ENCODE results near the gene NDUFB11. TPM values are rescaled to one million over a fixed set of nuclear protein-coding genes. Genes with fewer than 3 reads are reported as not detected.

Gene NDUFB11
- total and polyA plus RNA-seq, 2 donors (not counting 1 experiment from before 2014, with no cell fraction given): 56.8 to 59.7 TPM

GRCh38 chrX:47168495-47169073 lies 24.1 kb upstream of the NDUFB11 start:
- ATAC-seq (ENCODE audit: low read depth) (no peak), DNase-seq (no peak)
- Histone ChIP-seq H3K4me1 (ENCODE audit: control insufficient read depth in 2 of 2, insufficient read depth in 2 of 2, low read length in 2 of 2) (no peaks in the 10 kb centered on the region), H3K4me2 (replicated peaks; ENCODE audit: low read depth, low read length, poor library complexity, severe bottlenecking) (no peak overlapping the region), H3K27ac (ENCODE audit: low read length in 2 of 2) (no peak overlapping the region), H3K9ac (ENCODE audit: low read length) (no peak overlapping the region), H3K79me2 (ENCODE audit: control insufficient read depth, insufficient read depth, low read length) (peaks cover 58% of the 10 kb centered on the region), H3K4me3 (ENCODE audit: control extremely low read depth in 1 of 5, extremely low read depth in 1 of 5, insufficient read depth in 1 of 5, low read depth in 2 of 5, low read length in 4 of 5) (no peak overlapping the region), H3K27me3 (replicated peaks in 1 of 4; ENCODE audit: control extremely low read depth in 1 of 4, control insufficient read depth in 3 of 4, insufficient read depth in 4 of 4, low read length in 3 of 4) (no peaks in the 10 kb centered on the region), H2AFZ (ENCODE audit: insufficient read depth, low read depth, low read length, poor library complexity, severe bottlenecking) (no peak overlapping the region), H3K9me3 (ENCODE audit: control extremely low read depth in 1 of 3, control insufficient read depth in 2 of 3, insufficient read depth in 1 of 3, low read length in 2 of 3) (no peaks in the 10 kb centered on the region), H4K20me1 (ENCODE audit: control insufficient read depth, insufficient read depth, low read length, poor library complexity, severe bottlenecking) (peaks cover 22% of the 10 kb centered on the region), H3K36me3 (replicated peaks in 1 of 2; ENCODE audit: control extremely low read depth in 1 of 2, control insufficient read depth in 1 of 2, extremely low read depth in 1 of 2, insufficient read depth in 2 of 2, low read length in 1 of 2) (peaks cover 0 to 26% of the 10 kb centered on the region in 2 experiments)
- 98% methylated on average over 6 of the region's 6 CpGs for WGBS (ENCODE audit: insufficient coverage)
- H3K27ac Mint-ChIP-seq: no peak overlapping the region
- POLR2A ChIA-PET: no interaction called here
- TF ChIP-seq EZH2 (IDR thresholded peaks at IDR 0.05; ENCODE audit: borderline replicate concordance, insufficient read depth, low read depth, low read length, poor library complexity, severe bottlenecking) (no peak), CTCF (IDR thresholded peaks at IDR 0.05) (no peak)
- H3K4me3 Mint-ChIP-seq: no peak overlapping the region
- CTCF ChIA-PET: no interaction called here
- peaks cover 3% of the 10 kb centered on the region for H3K4me1 Mint-ChIP-seq
- H3K27me3 Mint-ChIP-seq: no peaks in the 10 kb centered on the region
- intact Hi-C loops (cut with micrococcal nuclease): no loop called here
- H3K9me3 Mint-ChIP-seq (ENCODE audit: insufficient read depth): no peaks in the 10 kb centered on the region

GRCh38 chrX:47166126-47166525 lies 21.6 kb upstream of the NDUFB11 start:
- peaks cover 3% of the 10 kb centered on the region for H3K4me1 Mint-ChIP-seq
- Histone ChIP-seq H3K4me2 (replicated peaks; ENCODE audit: low read depth, low read length, poor library complexity, severe bottlenecking) (no peak overlapping the region), H3K9ac (ENCODE audit: low read length) (no peak overlapping the region), H3K27me3 (replicated peaks in 1 of 4; ENCODE audit: control extremely low read depth in 1 of 4, control insufficient read depth in 3 of 4, insufficient read depth in 4 of 4, low read length in 3 of 4) (no peaks in the 10 kb centered on the region), H3K9me3 (ENCODE audit: control extremely low read depth in 1 of 3, control insufficient read depth in 2 of 3, insufficient read depth in 1 of 3, low read length in 2 of 3) (no peaks in the 10 kb centered on the region), H3K4me1 (ENCODE audit: control insufficient read depth in 2 of 2, insufficient read depth in 2 of 2, low read length in 2 of 2) (no peaks in the 10 kb centered on the region), H3K36me3 (replicated peaks in 1 of 2; ENCODE audit: control extremely low read depth in 1 of 2, control insufficient read depth in 1 of 2, extremely low read depth in 1 of 2, insufficient read depth in 2 of 2, low read length in 1 of 2) (peaks cover 0 to 15% of the 10 kb centered on the region in 2 experiments), H2AFZ (ENCODE audit: insufficient read depth, low read depth, low read length, poor library complexity, severe bottlenecking) (no peak overlapping the region), H3K4me3 (ENCODE audit: control extremely low read depth in 1 of 5, extremely low read depth in 1 of 5, insufficient read depth in 1 of 5, low read depth in 2 of 5, low read length in 4 of 5) (no peak overlapping the region), H4K20me1 (ENCODE audit: control insufficient read depth, insufficient read depth, low read length, poor library complexity, severe bottlenecking) (peaks cover 17% of the 10 kb centered on the region), H3K27ac (ENCODE audit: low read length in 2 of 2) (no peak overlapping the region), H3K79me2 (ENCODE audit: control insufficient read depth, insufficient read depth, low read length) (peaks cover 71% of the 10 kb centered on the region)
- no peaks in the 10 kb centered on the region for H3K27me3 Mint-ChIP-seq
- DNase-seq (no peak), ATAC-seq (ENCODE audit: low read depth) (no peak)
- intact Hi-C loops (cut with micrococcal nuclease): no loop called here
- POLR2A ChIA-PET: interaction anchor here (0.7 kb wide), 1 partner anchor 8 kb away, joined by 3 read pairs; no protein-coding TSS in a partner anchor
- TF ChIP-seq CTCF (IDR thresholded peaks at IDR 0.05): no peak
- no peak for TF ChIP-seq EZH2 (IDR thresholded peaks at IDR 0.05; ENCODE audit: borderline replicate concordance, insufficient read depth, low read depth, low read length, poor library complexity, severe bottlenecking)
- no peak overlapping the region for H3K27ac Mint-ChIP-seq
- no peak overlapping the region for H3K4me3 Mint-ChIP-seq
- no peaks in the 10 kb centered on the region for H3K9me3 Mint-ChIP-seq (ENCODE audit: insufficient read depth)
- no CpG with 5 or more reads among the region's 5 CpGs for WGBS (ENCODE audit: insufficient coverage)
- CTCF ChIA-PET: interaction anchor here (0.7 kb wide), 1 partner anchor 374 kb away, joined by 3 read pairs; no protein-coding TSS in a partner anchor

All from B cell (primary cell).